ENCODE results near the gene TEAD4. TPM values are rescaled to one million over a fixed set of nuclear protein-coding genes. Genes with fewer than 3 reads are reported as not detected.

The TEAD4 gene
- total and polyA plus RNA-seq, 2 experiments from 2014 or later, result 68.1 to 145 TPM

DNA sequence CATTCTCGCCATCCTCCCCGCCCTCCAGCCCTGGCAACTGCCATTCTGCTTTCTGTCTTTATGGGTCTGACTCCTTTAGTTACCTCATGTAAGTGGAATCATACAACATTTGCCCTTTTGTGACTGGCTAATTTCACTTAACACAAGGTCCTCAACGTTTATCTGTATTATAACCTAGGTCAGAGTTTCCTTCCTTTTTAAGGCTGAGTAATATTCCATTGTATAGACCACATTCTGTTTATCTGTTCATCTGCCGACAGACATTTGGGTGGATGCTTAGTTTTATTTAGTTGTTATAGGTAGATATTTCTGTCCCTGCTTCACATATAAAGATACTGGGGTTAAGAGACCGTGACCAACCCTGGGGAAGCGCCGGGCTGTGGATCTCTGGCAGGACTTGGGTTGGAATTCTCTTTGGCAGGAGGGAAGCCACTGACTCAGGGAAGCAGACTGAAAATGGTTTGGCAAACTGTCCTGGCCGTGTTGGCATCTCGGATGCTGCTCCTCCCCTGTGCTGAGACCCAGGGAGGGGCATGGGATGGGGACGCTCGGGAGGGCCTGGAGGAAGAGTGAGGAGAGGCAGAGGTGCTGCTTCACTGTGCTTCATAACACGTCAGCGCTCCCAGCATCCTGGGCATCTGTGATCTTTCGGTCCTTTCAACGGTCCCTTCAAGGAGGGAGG lies 38.9 kb downstream of the TEAD4 start (continued):
- TF ChIP-seq, protein P1, sequence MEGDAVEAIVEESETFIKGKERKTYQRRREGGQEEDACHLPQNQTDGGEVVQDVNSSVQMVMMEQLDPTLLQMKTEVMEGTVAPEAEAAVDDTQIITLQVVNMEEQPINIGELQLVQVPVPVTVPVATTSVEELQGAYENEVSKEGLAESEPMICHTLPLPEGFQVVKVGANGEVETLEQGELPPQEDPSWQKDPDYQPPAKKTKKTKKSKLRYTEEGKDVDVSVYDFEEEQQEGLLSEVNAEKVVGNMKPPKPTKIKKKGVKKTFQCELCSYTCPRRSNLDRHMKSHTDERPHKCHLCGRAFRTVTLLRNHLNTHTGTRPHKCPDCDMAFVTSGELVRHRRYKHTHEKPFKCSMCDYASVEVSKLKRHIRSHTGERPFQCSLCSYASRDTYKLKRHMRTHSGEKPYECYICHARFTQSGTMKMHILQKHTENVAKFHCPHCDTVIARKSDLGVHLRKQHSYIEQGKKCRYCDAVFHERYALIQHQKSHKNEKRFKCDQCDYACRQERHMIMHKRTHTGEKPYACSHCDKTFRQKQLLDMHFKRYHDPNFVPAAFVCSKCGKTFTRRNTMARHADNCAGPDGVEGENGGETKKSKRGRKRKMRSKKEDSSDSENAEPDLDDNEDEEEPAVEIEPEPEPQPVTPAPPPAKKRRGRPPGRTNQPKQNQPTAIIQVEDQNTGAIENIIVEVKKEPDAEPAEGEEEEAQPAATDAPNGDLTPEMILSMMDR (conservative IDR thresholded peaks at IDR 0.05; ENCODE audit: low read depth in 2 of 2), result no peak
- TF ChIP-seq, protein P2, sequence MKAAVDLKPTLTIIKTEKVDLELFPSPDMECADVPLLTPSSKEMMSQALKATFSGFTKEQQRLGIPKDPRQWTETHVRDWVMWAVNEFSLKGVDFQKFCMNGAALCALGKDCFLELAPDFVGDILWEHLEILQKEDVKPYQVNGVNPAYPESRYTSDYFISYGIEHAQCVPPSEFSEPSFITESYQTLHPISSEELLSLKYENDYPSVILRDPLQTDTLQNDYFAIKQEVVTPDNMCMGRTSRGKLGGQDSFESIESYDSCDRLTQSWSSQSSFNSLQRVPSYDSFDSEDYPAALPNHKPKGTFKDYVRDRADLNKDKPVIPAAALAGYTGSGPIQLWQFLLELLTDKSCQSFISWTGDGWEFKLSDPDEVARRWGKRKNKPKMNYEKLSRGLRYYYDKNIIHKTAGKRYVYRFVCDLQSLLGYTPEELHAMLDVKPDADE (IDR thresholded peaks at IDR 0.05), result no peak
- TF ChIP-seq POLR2AphosphoS5 (IDR thresholded peaks at IDR 0.05; ENCODE audit: low read depth), result no peak
- TF ChIP-seq EZH2phosphoT487 (IDR thresholded peaks at IDR 0.05; ENCODE audit: unreplicated experiment), result no peak

DNA sequence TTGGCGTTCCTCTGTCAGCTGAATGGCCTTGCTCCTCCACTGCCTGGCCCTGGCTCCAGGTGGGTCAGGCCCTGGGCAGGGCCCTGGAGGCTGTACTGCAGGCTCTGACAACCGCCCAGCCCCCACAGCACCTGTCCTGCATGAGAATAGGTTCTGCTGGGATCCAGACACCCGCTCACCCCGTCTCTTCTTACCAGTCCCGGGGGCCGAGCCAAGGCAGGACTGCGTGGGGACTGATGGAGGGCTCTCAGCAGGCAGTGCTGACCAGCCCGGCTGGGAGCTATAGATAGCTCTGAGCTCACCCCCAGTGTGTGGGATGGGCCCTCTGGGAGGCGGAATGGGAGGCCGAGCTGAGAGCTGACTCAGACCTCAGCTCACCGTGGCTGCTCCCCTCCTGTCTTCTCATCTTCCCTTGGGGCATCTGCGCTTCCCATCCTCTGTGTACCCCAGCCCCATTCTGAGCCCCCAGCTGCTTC lies 39.6 kb downstream of the TEAD4 start:
- Mint-ChIP-seq H3K4me1 (peaks cover 52% of the 10 kb centered on the region), H3K27me3 (ENCODE audit: insufficient read depth, low read depth, poor library complexity) (peaks cover 16% of the 10 kb centered on the region), H3K27ac (peak overlapping the region; percentile 87), H3K9me3 (no peaks in the 10 kb centered on the region), H3K36me3 (ENCODE audit: low read depth) (peaks cover 68% of the 10 kb centered on the region), H3K4me3 (peak overlapping the region; percentile 49)
- Histone ChIP-seq H3K9me2 (ENCODE audit: insufficient read depth) (no peaks in the 10 kb centered on the region), H3K36me3 (ENCODE audit: insufficient read depth) (peaks cover 17% of the 10 kb centered on the region), H3F3A (replicated peaks; ENCODE audit: low read depth) (peaks cover 21% of the 10 kb centered on the region; the same call in 1 of the 2 replicates), H3K79me2 (replicated peaks; ENCODE audit: insufficient read depth) (peaks cover 78% of the 10 kb centered on the region), H3K4me3 (no peak overlapping the region; the same call in 1 of the 2 replicates), H3K27me3 (ENCODE audit: insufficient read depth) (no peaks in the 10 kb centered on the region), H4K20me1 (replicated peaks; ENCODE audit: insufficient read depth) (peaks cover 55% of the 10 kb centered on the region), H3K4me2 (peak overlapping the region; percentile 55; the same call in 1 of the 2 replicates), H2AFZ (no peak overlapping the region), H3K4me1 (ENCODE audit: insufficient read depth) (peaks cover 28% of the 10 kb centered on the region), H3K27ac (ENCODE audit: low read depth) (peak overlapping the region; percentile 84)
- ATAC-seq (peak; percentile 83), DNase-seq (ENCODE audit: low spot score) (peak; percentile 74)
- no peak for TF ChIP-seq JUNB (IDR thresholded peaks at IDR 0.05; ENCODE audit: unreplicated experiment)
- TF ChIP-seq NANOG (IDR thresholded peaks at IDR 0.05; ENCODE audit: borderline replicate concordance), result no peak
- no peak for TF ChIP-seq POLR2AphosphoS5 (IDR thresholded peaks at IDR 0.05; ENCODE audit: low read depth)
- TF ChIP-seq, protein P2 (IDR thresholded peaks at IDR 0.05), result no peak
- TF ChIP-seq ZNF114 (CRISPR knock-in tag; IDR thresholded peaks at IDR 0.05), result no peak
- no peak for TF ChIP-seq STAT1 (IDR thresholded peaks at IDR 0.05; ENCODE audit: unreplicated experiment)
- TF ChIP-seq, protein P1 (conservative IDR thresholded peaks at IDR 0.05; ENCODE audit: low read depth in 2 of 2), result no peak
- no peak for TF ChIP-seq ZNF331 (CRISPR knock-in tag; IDR thresholded peaks at IDR 0.05; ENCODE audit: low read depth)
- TF ChIP-seq EZH2 (IDR thresholded peaks at IDR 0.05; ENCODE audit: low read depth, unreplicated experiment), result no peak
- no peak for TF ChIP-seq EZH2phosphoT487 (IDR thresholded peaks at IDR 0.05; ENCODE audit: unreplicated experiment)
- TF ChIP-seq, protein P3, sequence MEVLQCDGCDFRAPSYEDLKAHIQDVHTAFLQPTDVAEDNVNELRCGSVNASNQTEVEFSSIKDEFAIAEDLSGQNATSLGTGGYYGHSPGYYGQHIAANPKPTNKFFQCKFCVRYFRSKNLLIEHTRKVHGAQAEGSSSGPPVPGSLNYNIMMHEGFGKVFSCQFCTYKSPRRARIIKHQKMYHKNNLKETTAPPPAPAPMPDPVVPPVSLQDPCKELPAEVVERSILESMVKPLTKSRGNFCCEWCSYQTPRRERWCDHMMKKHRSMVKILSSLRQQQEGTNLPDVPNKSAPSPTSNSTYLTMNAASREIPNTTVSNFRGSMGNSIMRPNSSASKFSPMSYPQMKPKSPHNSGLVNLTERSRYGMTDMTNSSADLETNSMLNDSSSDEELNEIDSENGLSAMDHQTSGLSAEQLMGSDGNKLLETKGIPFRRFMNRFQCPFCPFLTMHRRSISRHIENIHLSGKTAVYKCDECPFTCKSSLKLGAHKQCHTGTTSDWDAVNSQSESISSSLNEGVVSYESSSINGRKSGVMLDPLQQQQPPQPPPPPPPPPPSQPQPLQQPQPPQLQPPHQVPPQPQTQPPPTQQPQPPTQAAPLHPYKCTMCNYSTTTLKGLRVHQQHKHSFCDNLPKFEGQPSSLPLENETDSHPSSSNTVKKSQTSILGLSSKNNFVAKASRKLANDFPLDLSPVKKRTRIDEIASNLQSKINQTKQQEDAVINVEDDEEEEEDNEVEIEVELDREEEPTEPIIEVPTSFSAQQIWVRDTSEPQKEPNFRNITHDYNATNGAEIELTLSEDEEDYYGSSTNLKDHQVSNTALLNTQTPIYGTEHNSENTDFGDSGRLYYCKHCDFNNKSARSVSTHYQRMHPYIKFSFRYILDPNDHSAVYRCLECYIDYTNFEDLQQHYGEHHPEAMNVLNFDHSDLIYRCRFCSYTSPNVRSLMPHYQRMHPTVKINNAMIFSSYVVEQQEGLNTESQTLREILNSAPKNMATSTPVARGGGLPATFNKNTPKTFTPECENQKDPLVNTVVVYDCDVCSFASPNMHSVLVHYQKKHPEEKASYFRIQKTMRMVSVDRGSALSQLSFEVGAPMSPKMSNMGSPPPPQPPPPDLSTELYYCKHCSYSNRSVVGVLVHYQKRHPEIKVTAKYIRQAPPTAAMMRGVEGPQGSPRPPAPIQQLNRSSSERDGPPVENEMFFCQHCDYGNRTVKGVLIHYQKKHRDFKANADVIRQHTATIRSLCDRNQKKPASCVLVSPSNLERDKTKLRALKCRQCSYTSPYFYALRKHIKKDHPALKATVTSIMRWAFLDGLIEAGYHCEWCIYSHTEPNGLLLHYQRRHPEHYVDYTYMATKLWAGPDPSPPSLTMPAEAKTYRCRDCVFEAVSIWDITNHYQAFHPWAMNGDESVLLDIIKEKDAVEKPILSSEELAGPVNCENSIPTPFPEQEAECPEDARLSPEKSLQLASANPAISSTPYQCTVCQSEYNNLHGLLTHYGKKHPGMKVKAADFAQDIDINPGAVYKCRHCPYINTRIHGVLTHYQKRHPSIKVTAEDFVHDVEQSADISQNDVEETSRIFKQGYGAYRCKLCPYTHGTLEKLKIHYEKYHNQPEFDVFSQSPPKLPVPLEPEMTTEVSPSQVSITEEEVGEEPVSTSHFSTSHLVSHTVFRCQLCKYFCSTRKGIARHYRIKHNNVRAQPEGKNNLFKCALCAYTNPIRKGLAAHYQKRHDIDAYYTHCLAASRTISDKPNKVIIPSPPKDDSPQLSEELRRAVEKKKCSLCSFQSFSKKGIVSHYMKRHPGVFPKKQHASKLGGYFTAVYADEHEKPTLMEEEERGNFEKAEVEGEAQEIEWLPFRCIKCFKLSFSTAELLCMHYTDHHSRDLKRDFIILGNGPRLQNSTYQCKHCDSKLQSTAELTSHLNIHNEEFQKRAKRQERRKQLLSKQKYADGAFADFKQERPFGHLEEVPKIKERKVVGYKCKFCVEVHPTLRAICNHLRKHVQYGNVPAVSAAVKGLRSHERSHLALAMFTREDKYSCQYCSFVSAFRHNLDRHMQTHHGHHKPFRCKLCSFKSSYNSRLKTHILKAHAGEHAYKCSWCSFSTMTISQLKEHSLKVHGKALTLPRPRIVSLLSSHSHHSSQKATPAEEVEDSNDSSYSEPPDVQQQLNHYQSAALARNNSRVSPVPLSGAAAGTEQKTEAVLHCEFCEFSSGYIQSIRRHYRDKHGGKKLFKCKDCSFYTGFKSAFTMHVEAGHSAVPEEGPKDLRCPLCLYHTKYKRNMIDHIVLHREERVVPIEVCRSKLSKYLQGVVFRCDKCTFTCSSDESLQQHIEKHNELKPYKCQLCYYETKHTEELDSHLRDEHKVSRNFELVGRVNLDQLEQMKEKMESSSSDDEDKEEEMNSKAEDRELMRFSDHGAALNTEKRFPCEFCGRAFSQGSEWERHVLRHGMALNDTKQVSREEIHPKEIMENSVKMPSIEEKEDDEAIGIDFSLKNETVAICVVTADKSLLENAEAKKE (CRISPR knock-in tag; IDR thresholded peaks at IDR 0.05), result no peak
